SJSA1 (cell line): ENCODE measurements around the gene PTGFRN. TPM values are rescaled to one million over a fixed set of nuclear protein-coding genes. Genes with fewer than 3 reads are reported as not detected.

ENCODE experiments used
- total RNA-seq: library from RNA; depleted of rRNA; stranded (reverse); fragments of >200 nt; shearing (Covaris generic); gene quantifications from 2 replicates; pipeline ENCODE4 v1.2.3, GENCODE V29; 2014; rRNA removed

The PTGFRN gene
- total RNA-seq, 1 experiment from 2014 or later = 25.2 TPM

Other genes with a start within 250 kb of the PTGFRN start
- 3.5 and 5.8 TPM in 2 replicates for gene IGSF3, start 242.2 kb upstream of the PTGFRN start, total RNA-seq
- not detected in 2 replicates for gene CD2, start 155.5 kb upstream of the PTGFRN start, total RNA-seq
- 0.05 and 0.50 TPM in 2 replicates for gene CD101, start 91.8 kb downstream of the PTGFRN start, total RNA-seq
- 25.0 and 29.6 TPM in 2 replicates for gene TTF2, start 150.4 kb downstream of the PTGFRN start, total RNA-seq
- gene TRIM45, start 211.8 kb downstream of the PTGFRN start, total RNA-seq = 1.6 and 2.3 TPM in 2 replicates